NCI-H82 treated with DMSO at 0.1 percent for 48 hours (cell line): ENCODE results near the gene FBXL14.

ENCODE experiments used
- DNase-seq: peaks from one replicate; lab custom pipeline; 2025; ENCODE audit not compliant: unreplicated experiment; lab: John Stamatoyannopoulos, UW

Gene FBXL14

GRCh38 chr12:1517734-1518525, 76.5 kb downstream of the FBXL14 start:
- DNase-seq: no peak

- no peak for DNase-seq
Measured at GRCh38 chr12:1517007-1517406, 77.4 kb downstream of the FBXL14 start.
